H1 (cell line): Measurements from ENCODE around the gene SLC27A6. TPM values are rescaled to one million over a fixed set of nuclear protein-coding genes. Genes with fewer than 3 reads are reported as not detected.

Experiments
- CTCF ChIA-PET: fragments of 300-600 bp; sonication (Branson Sonifier 250); formaldehyde crosslinking; loops from one replicate; lab custom pipeline; 2021; ENCODE audit not compliant: partially characterized antibody; lab: Charles Lee
- POLR2A ChIA-PET: fragments of 300-600 bp; sonication (Branson Sonifier 250); formaldehyde crosslinking; loops from one replicate; lab custom pipeline; 2021; ENCODE audit warnings: inconsistent platforms; ENCODE audit not compliant: partially characterized antibody; lab: Charles Lee
- DNase-seq, 2 experiments: peaks; one replicate each; pipeline versions ENCODE4 v3.0.0 to v3.0.0-alpha.2; 2010 to 2022; ENCODE audit warnings: low spot score in 2 of 2, low read depth in 1 of 2, mixed read lengths in 1 of 2
- FAIRE-seq: peaks from 2 replicates; lab custom pipeline; 2011; peaks lifted over from hg19 to GRCh38; lab: Jason Lieb, UNC
- H2AFZ ChIP-seq: 2 replicates; pipeline ENCODE4 v1.8.1; 2012; ENCODE audit warnings: low read length, inconsistent platforms
- H2AK5ac ChIP-seq: 2 replicates; pipeline ENCODE4 v1.6.1; 2013; ENCODE audit warnings: low read depth, low read length
- H2BK120ac ChIP-seq: replicated peaks from 2 replicates; pipeline ENCODE3; 2013; ENCODE audit warnings: low read depth, low read length, inconsistent platforms
- H2BK12ac ChIP-seq: 2 replicates; pipeline ENCODE4 v1.6.1; 2013; ENCODE audit warnings: low read depth, low read length
- H2BK15ac ChIP-seq: 2 replicates; pipeline ENCODE4 v1.6.1; 2013; ENCODE audit warnings: low read length
- H2BK20ac ChIP-seq: 2 replicates; pipeline ENCODE4 v1.6.1; 2013; ENCODE audit warnings: low read length
- H2BK5ac ChIP-seq: 2 replicates; pipeline ENCODE4 v1.6.1; 2013; ENCODE audit warnings: low read depth, low read length
- H3K14ac ChIP-seq: 2 replicates; pipeline ENCODE4 v1.6.1; 2013; ENCODE audit warnings: inconsistent platforms; ENCODE audit not compliant: insufficient read length
- H3K18ac ChIP-seq: 2 replicates; pipeline ENCODE4 v1.6.1; 2013; ENCODE audit warnings: low read length; ENCODE audit errors: extremely low read depth
- H3K23ac ChIP-seq: 2 replicates; pipeline ENCODE4 v1.6.1; 2013; ENCODE audit warnings: inconsistent platforms; ENCODE audit not compliant: insufficient read length
- H3K23me2 ChIP-seq: 2 replicates; pipeline ENCODE4 v1.6.1; 2013; ENCODE audit warnings: low read depth, low read length
- H3K27ac ChIP-seq: 2 replicates; pipeline ENCODE4 v1.6.1; 2011; ENCODE audit warnings: low read depth, low read length, inconsistent platforms
- H3K27me3 ChIP-seq, 4 experiments: replicated peaks in 1 of 4; 1 replicate in 1 of 4; 2 replicates in 3 of 4; pipeline versions ENCODE4 v1.6.1 to v1.8.1; 2011 to 2013; ENCODE audit warnings: low read length in 3 of 4, mild to moderate bottlenecking in 3 of 4, inconsistent platforms in 2 of 4, mixed read lengths in 2 of 4, moderate library complexity in 1 of 4; ENCODE audit not compliant: control insufficient read depth in 3 of 4, insufficient read depth in 3 of 4; ENCODE audit errors: extremely low read depth in 1 of 4
- H3K36me3 ChIP-seq, 4 experiments: 2 replicates each; pipeline versions ENCODE4 v1.6.1 to v1.8.1; 2011 to 2013; ENCODE audit warnings: mild to moderate bottlenecking in 4 of 4, low read length in 3 of 4, moderate library complexity in 2 of 4, control low read depth in 1 of 4, inconsistent platforms in 1 of 4; ENCODE audit not compliant: insufficient read depth in 4 of 4, control insufficient read depth in 2 of 4
- H3K4ac ChIP-seq: replicated peaks from 2 replicates; pipeline ENCODE3; 2013; ENCODE audit warnings: low read length, low read depth, mixed read lengths, inconsistent platforms; ENCODE audit not compliant: insufficient read length
- H3K4me1 ChIP-seq, 4 experiments: replicated peaks in 1 of 4; 1 replicate in 1 of 4; 2 replicates in 3 of 4; pipeline versions ENCODE4 v1.6.1 to v1.8.1; 2011 to 2013; ENCODE audit warnings: low read length in 3 of 4, inconsistent platforms in 2 of 4, mixed read lengths in 1 of 4; ENCODE audit not compliant: insufficient read depth in 4 of 4, control insufficient read depth in 3 of 4
- H3K4me2 ChIP-seq, 2 experiments: 2 replicates each; pipeline versions ENCODE4 v1.6.1 to v1.8.1; 2011 to 2013; ENCODE audit warnings: low read depth in 2 of 2, low read length in 2 of 2, control low read depth in 1 of 2, inconsistent platforms in 1 of 2, mild to moderate bottlenecking in 1 of 2; ENCODE audit not compliant: insufficient read depth in 1 of 2
- H3K4me3 ChIP-seq, 4 experiments: fragments of 200-600, 300-600 bp in 1 of 4; sonication (generic), shearing (Covaris generic), sonication (Bioruptor Twin) in 1 of 4; 2 replicates each; pipeline versions ENCODE4 v1.5.1 to v1.8.1; 2011 to 2016; ENCODE audit warnings: low read length in 4 of 4, low read depth in 3 of 4, control low read depth in 2 of 4, inconsistent platforms in 2 of 4, mild to moderate bottlenecking in 2 of 4, mixed read lengths in 1 of 4, moderate library complexity in 1 of 4; ENCODE audit not compliant: insufficient read depth in 2 of 4; ENCODE audit errors: extremely low read depth in 1 of 4
- H3K56ac ChIP-seq: replicated peaks from 2 replicates; pipeline ENCODE3; 2013; ENCODE audit warnings: low read depth, mild to moderate bottlenecking, mixed read lengths, low read length, inconsistent platforms; ENCODE audit not compliant: insufficient read length
- H3K79me1 ChIP-seq: 2 replicates; pipeline ENCODE4 v1.6.1; 2013; ENCODE audit warnings: low read depth, low read length, control low read depth
- H3K79me2 ChIP-seq, 2 experiments: 2 replicates each; pipeline versions ENCODE4 v1.6.1 to v1.8.1; 2012 to 2013; ENCODE audit warnings: low read length in 2 of 2, mild to moderate bottlenecking in 2 of 2, inconsistent platforms in 1 of 2; ENCODE audit not compliant: insufficient read depth in 2 of 2, control insufficient read depth in 1 of 2
- H3K9ac ChIP-seq, 4 experiments: replicated peaks in 1 of 4; 1 replicate in 1 of 4; 2 replicates in 3 of 4; pipeline versions ENCODE4 v1.6.1 to v1.8.1; 2011 to 2013; ENCODE audit warnings: low read depth in 3 of 4, low read length in 3 of 4, control low read depth in 2 of 4, mild to moderate bottlenecking in 2 of 4, moderate library complexity in 2 of 4, inconsistent platforms in 1 of 4; ENCODE audit errors: extremely low read depth in 1 of 4
- H3K9me3 ChIP-seq, 2 experiments: 2 replicates each; pipeline versions ENCODE4 v1.6.1 to v1.8.1; 2012 to 2013; ENCODE audit warnings: mild to moderate bottlenecking in 2 of 2, moderate library complexity in 2 of 2, control low read depth in 1 of 2, inconsistent platforms in 1 of 2, low read depth in 1 of 2, low read length in 1 of 2, mixed read lengths in 1 of 2; ENCODE audit not compliant: insufficient read depth in 2 of 2
- H4K20me1 ChIP-seq, 2 experiments: replicated peaks in 1 of 2; 2 replicates each; pipeline versions ENCODE3 to v1.8.1; 2011 to 2013; ENCODE audit warnings: inconsistent platforms in 2 of 2, low read length in 2 of 2, mild to moderate bottlenecking in 1 of 2; ENCODE audit not compliant: insufficient read depth in 2 of 2, control insufficient read depth in 1 of 2
- H4K5ac ChIP-seq: 2 replicates; pipeline ENCODE4 v1.6.1; 2013; ENCODE audit warnings: low read length, low read depth, mixed read lengths, inconsistent platforms; ENCODE audit not compliant: insufficient read length
- H4K8ac ChIP-seq: 2 replicates; pipeline ENCODE4 v1.8.0; 2013; ENCODE audit warnings: mild to moderate bottlenecking, moderate library complexity, low read length, inconsistent platforms; ENCODE audit not compliant: insufficient read depth; ENCODE audit errors: extremely low read depth
- H4K91ac ChIP-seq: replicated peaks from 2 replicates; pipeline ENCODE3; 2013; ENCODE audit warnings: low read length, mixed read lengths, inconsistent platforms; ENCODE audit not compliant: insufficient read length
- CTCF ChIP-seq, 3 experiments: IDR thresholded peaks; 1 replicate in 2 of 3; 2 replicates in 1 of 3; pipeline versions ENCODE4 v1.5.1 to v1.6.1; 2011; ENCODE audit warnings: low read length in 3 of 3, mild to moderate bottlenecking in 3 of 3, inconsistent platforms in 2 of 3, low read depth in 1 of 3, moderate library complexity in 1 of 3; ENCODE audit not compliant: insufficient read depth in 1 of 3; ENCODE audit errors: control extremely low read depth in 1 of 3
- E2F6 ChIP-seq: IDR thresholded peaks from 2 replicates; pipeline ENCODE4 v1.6.1; 2012; ENCODE audit warnings: inconsistent platforms
- MAX ChIP-seq: IDR thresholded peaks from 2 replicates; pipeline ENCODE4 v1.6.1; 2012; ENCODE audit warnings: inconsistent platforms
- RBBP5 ChIP-seq: IDR thresholded peaks from 2 replicates; pipeline ENCODE4 v1.7.1; 2012; ENCODE audit warnings: low read depth, mild to moderate bottlenecking, inconsistent platforms, low read length, moderate library complexity, borderline replicate concordance
- ZNF274 ChIP-seq: IDR thresholded peaks from 2 replicates; pipeline ENCODE4 v1.7.0; 2012; ENCODE audit warnings: low read length, borderline replicate concordance; ENCODE audit errors: extremely low read depth
- WGBS, 2 experiments: shearing (Covaris generic) in 1 of 2; methylation state at CpG; one replicate each; pipeline versions ENCODE4 v1.1.6 to v1.1.7; 2013 to 2015; ENCODE audit warnings: low lambda C conversion rate in 2 of 2, mixed read lengths in 2 of 2, inconsistent platforms in 1 of 2, low coverage in 1 of 2, missing lambda C conversion rate in 1 of 2; ENCODE audit not compliant: insufficient replicate concordance in 2 of 2, insufficient coverage in 1 of 2, insufficient read length in 1 of 2; ENCODE audit errors: extremely low coverage in 1 of 2, missing lambda C conversion rate in 1 of 2; 5-methylcytosine and 5-hydroxymethylcytosine counted together
- polyA plus RNA-seq, 7 experiments: library from polyadenylated mRNA; depleted of rRNA in 3 of 7; stranded (reverse) in 5 of 7; unstranded in 2 of 7; fragments of >200 nt in 5 of 7; fragments of 200-250 nt in 2 of 7; gene quantifications; 1 replicate in 5 of 7; 2 replicates in 1 of 7; 4 replicates in 1 of 7; pipeline versions ENCODE4 v1.2.1 to v1.2.3, GENCODE V29; 2011 to 2013; ENCODE audit warnings: missing spikeins in 2 of 7, mixed read lengths in 2 of 7
- total RNA-seq: library from RNA; stranded (reverse); fragmentation: NEBNext Ultra II Directional; extraction: Animal tissue kit (Norgen Biotek cat#: 25700); gene quantifications from 2 replicates; pipeline ENCODE4 v1.2.1, GENCODE V29; 2021

SLC27A6 gene
- total and polyA plus RNA-seq, 2 of the 8 experiments (the other 6 are each of a cell fraction or from before 2014, with no cell fraction given) = 4.0 to 4.7 TPM

- peak overlapping the region in 1 of 4 experiments; percentile 70; a peak in 1 of 8 replicates for H3K4me3 ChIP-seq
These were observed 1.1 kb downstream of the SLC27A6 start for GRCh38 chr5:128966375-128966774.

More at GRCh38 chr5:128966375-128966774, 1.1 kb downstream of the SLC27A6 start:
- H3K4me2 ChIP-seq = peak overlapping the region in 1 of 2 experiments; percentile 87; a peak in 2 of 4 replicates
- TF ChIP-seq RBBP5 (no peak), ZNF274 (no peak), MAX (peak; percentile 53; the same call in 1 of the 2 replicates), E2F6 (peak; percentile 64), CTCF (IDR thresholded peaks at IDR 0.05; ENCODE audit: control extremely low read depth in 1 of 3, insufficient read depth in 1 of 3, low read depth in 1 of 3, low read length in 3 of 3) (peak; percentile 11 to 58 (median 41); a peak in 3 of 4 replicates)
- H3K9me3 ChIP-seq = no peaks in the 10 kb centered on the region
- no peak overlapping the region for H2BK12ac ChIP-seq
- H3K23ac ChIP-seq = no peak overlapping the region
- no peaks in the 10 kb centered on the region; a peak in 1 of 8 replicates for H3K36me3 ChIP-seq
- no peak overlapping the region for H4K5ac ChIP-seq
- FAIRE-seq = no peak
- H3K79me2 ChIP-seq = no peaks in the 10 kb centered on the region
- H3K23me2 ChIP-seq = peaks cover 7% of the 10 kb centered on the region
- no peak overlapping the region for H4K91ac ChIP-seq
- no peaks in the 10 kb centered on the region for H3K79me1 ChIP-seq
- H2AK5ac ChIP-seq = no peak overlapping the region
- no peak overlapping the region for H3K4ac ChIP-seq
- peak in 1 of 2 experiments; percentile 48 for DNase-seq
- ChIA-PET CTCF (interaction anchor here (1.2 to 2.0 kb wide), 3 partner anchors 8 to 23 kb away, joined by 4 to 5 read pairs (median 4); no protein-coding TSS in a partner anchor), POLR2A (interaction anchor here (0.7 kb wide), 1 partner anchor 19 kb away, joined by 3 read pairs; no protein-coding TSS in a partner anchor)
- H3K4me1 ChIP-seq = peaks cover 0 to 4% (median 1%) of the 10 kb centered on the region in 4 experiments; a peak in 3 of 7 replicates
- H3K9ac ChIP-seq = no peak overlapping the region
- H2BK5ac ChIP-seq = no peak overlapping the region
- H3K27me3 ChIP-seq = peaks cover 0 to 16% (median 11%) of the 10 kb centered on the region in 4 experiments; a peak in 5 of 7 replicates
- H3K56ac ChIP-seq = no peak overlapping the region
- no peak overlapping the region for H2BK120ac ChIP-seq
- no peak overlapping the region for H4K8ac ChIP-seq
- H3K14ac ChIP-seq = no peak overlapping the region
- H2AFZ ChIP-seq = no peak overlapping the region
- no peak overlapping the region for H3K18ac ChIP-seq
- H3K27ac ChIP-seq = no peak overlapping the region
- no peaks in the 10 kb centered on the region for H4K20me1 ChIP-seq
- no peak overlapping the region for H2BK15ac ChIP-seq
- no peak overlapping the region for H2BK20ac ChIP-seq
- 82% methylated on average over 3 of the region's 12 CpGs; no CpG with 5 or more reads in 1 of the 2 experiments for WGBS, 2 experiments
